Tibial nerve (tissue), 4 donors: ENCODE results near the gene BICRAL. TPM values are rescaled to one million over a fixed set of nuclear protein-coding genes. Genes with fewer than 3 reads are reported as not detected.
A peak's percentile ranks its signal among the peaks of the same experiment; 100 is the strongest.
"Not testable (repeated sequence)": the region's sequence is repeated elsewhere in the genome, so short reads cannot be mapped to it uniquely, and the experiment has no call there.

Experiments used
- DNase-seq, 2 donors: peaks; one replicate each; pipeline ENCODE4 v3.0.0-alpha.2; 2019; ENCODE audit warnings: low spot score in 2 of 2
- H3K27ac ChIP-seq, 4 donors: fragments of 200-600 bp; sonication (generic) in 3 of 4; one replicate each; pipeline ENCODE4 v1.5.1; 2017 to 2019; ENCODE audit warnings: mild to moderate bottlenecking in 1 of 4
- H3K27me3 ChIP-seq, 2 donors: fragments of 200-600 bp; sonication (generic) in 1 of 2; one replicate each; pipeline versions ENCODE4 v1.5.1 to v1.6.0; 2017 to 2019
- H3K36me3 ChIP-seq, 3 donors: fragments of 200-600 bp; sonication (generic); one replicate each; pipeline ENCODE4 v1.5.1; 2018 to 2019
- H3K4me1 ChIP-seq, 4 donors: fragments of 200-600 bp; sonication (generic) in 3 of 4; one replicate each; pipeline ENCODE4 v1.5.1; 2017 to 2019
- H3K4me3 ChIP-seq, 4 donors: fragments of 200-600 bp; sonication (generic) in 3 of 4; one replicate each; pipeline ENCODE4 v1.5.1; 2017 to 2019; ENCODE audit warnings: mild to moderate bottlenecking in 1 of 4, moderate library complexity in 1 of 4
- H3K9me3 ChIP-seq, 4 donors: fragments of 200-600 bp; sonication (generic) in 3 of 4; one replicate each; pipeline ENCODE4 v1.5.1; 2017 to 2019
- CTCF ChIP-seq, 5 experiments: fragments of 200-600 bp in 3 of 5; fragments of 450-650 bp in 2 of 5; sonication (generic) in 3 of 5; IDR thresholded peaks; one replicate each; pipeline ENCODE4 v1.5.1; 2016 to 2019; ENCODE audit warnings: antibody characterized with exemption in 5 of 5, mild to moderate bottlenecking in 3 of 5, moderate library complexity in 2 of 5
- EP300 ChIP-seq, 2 donors: sonication (generic); formaldehyde crosslinking; IDR thresholded peaks; one replicate each; pipeline ENCODE4 v1.6.1; 2017; ENCODE audit warnings: antibody characterized with exemption in 2 of 2, mild to moderate bottlenecking in 1 of 2
- POLR2A ChIP-seq, 2 donors: fragments of 450-650 bp; IDR thresholded peaks; one replicate each; pipeline ENCODE4 v1.6.1; 2017; ENCODE audit warnings: antibody characterized with exemption in 2 of 2, mild to moderate bottlenecking in 2 of 2, moderate library complexity in 2 of 2
- WGBS, 2 donors: methylation state at CpG; one replicate each; pipeline ENCODE4 v1.1.5; 2018; 5-methylcytosine and 5-hydroxymethylcytosine counted together
- total RNA-seq, 4 donors: library from RNA; depleted of rRNA; stranded (reverse); fragments of >200 nt; gene quantifications; one replicate each; pipeline ENCODE4 v1.1.0, GENCODE V29; 2016

Gene BICRAL
- total RNA-seq, 4 donors from 2014 or later, result 17.1 to 25.1 (median 23.2) TPM

DNA sequence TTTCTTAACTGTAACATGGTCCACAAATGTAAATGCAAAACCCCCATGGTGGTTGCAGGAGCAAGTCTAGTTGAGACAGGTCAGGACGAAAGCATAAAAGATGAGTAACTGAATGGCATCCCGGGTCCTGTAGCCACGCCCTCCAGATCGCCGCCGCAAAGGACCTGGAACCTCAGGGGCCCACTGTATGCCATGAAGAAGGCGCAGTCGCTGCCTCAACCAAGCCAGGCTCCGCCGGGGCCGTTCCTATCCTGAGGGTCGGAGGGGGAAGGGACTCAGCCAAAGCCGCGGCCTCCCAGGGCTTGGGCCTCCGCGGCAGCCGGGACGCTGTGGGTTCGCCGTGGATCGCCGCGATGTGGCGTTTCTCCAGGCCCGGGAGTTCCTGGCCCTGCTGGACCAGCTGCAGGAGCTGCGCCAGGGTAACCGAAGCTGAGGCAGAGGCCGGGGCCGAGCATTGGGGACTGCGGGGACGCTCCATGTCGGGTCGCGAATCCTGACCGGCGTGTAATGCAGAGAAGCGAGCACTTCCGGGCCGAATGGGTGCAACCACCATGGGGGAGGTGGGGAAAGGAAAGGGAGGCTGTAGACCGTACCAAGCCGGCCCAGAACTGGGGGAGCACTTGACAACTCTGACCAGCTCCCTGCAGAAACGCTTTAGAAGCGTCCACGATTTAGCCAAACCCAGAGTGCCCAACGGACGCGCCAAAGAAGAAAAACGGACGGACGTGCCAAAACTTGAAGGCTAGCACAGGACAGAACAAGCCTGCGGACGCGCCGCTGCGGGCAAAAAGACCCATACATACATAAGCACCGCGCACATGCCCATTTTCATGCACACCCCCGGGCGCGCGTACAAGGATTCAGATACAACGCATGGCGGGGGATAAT lies 108.7 kb downstream of the BICRAL start:
- WGBS, 2 donors, result 0% methylated on average over 45 to 63 of the region's 63 CpGs
- H3K27ac ChIP-seq, result peak overlapping the region; percentile 6 to 92 (median 84)
- H3K4me1 ChIP-seq, result peaks cover 0 to 16% (median 6%) of the 10 kb centered on the region in 4 donors
- H3K9me3 ChIP-seq, result no peaks in the 10 kb centered on the region
- DNase-seq, result peak; percentile 77 to 90
- TF ChIP-seq POLR2A (IDR thresholded peaks at IDR 0.05), result peak; percentile 12 to 55
- TF ChIP-seq CTCF (IDR thresholded peaks at IDR 0.05), result peak in 1 of 5 experiments; percentile 27
- TF ChIP-seq EP300 (IDR thresholded peaks at IDR 0.05), result peak; percentile 54 to 88
- peak overlapping the region; percentile 58 to 85 (median 72) for H3K4me3 ChIP-seq
- peaks cover 0 to 30% (median 2%) of the 10 kb centered on the region in 3 donors for H3K36me3 ChIP-seq
- no peaks in the 10 kb centered on the region for H3K27me3 ChIP-seq

- peak overlapping the region; percentile 58 to 85 (median 72) for H3K4me3 ChIP-seq
- no peak for DNase-seq
- H3K27me3 ChIP-seq, result no peaks in the 10 kb centered on the region
- H3K4me1 ChIP-seq, result peaks cover 0 to 16% (median 6%) of the 10 kb centered on the region in 4 donors
- no peaks in the 10 kb centered on the region for H3K9me3 ChIP-seq
- peak overlapping the region; percentile 6 to 92 (median 84) for H3K27ac ChIP-seq
- no peak for TF ChIP-seq POLR2A (IDR thresholded peaks at IDR 0.05)
- no peak for TF ChIP-seq EP300 (IDR thresholded peaks at IDR 0.05)
- TF ChIP-seq CTCF (IDR thresholded peaks at IDR 0.05), result no peak
- 37 to 44% methylated on average over 17 of the region's 17 CpGs for WGBS, 2 donors
- H3K36me3 ChIP-seq, result peaks cover 0 to 23% (median 0%) of the 10 kb centered on the region in 3 donors
These were observed 109.4 kb downstream of the BICRAL start for GRCh38 chr6:42891199-42891722.

GRCh38 chr6:42894041-42894828 lies 112.4 kb downstream of the BICRAL start:
- WGBS, 2 donors, result 52% methylated on average over 19 of the region's 19 CpGs
- Histone ChIP-seq H3K4me1 (peaks cover 0 to 14% (median 6%) of the 10 kb centered on the region in 4 donors), H3K27ac (peak overlapping the region in 1 of 4 donors; percentile 30)
- not testable (repeated sequence) for H3K9me3 ChIP-seq, H3K36me3 ChIP-seq, H3K4me3 ChIP-seq, DNase-seq, H3K27me3 ChIP-seq

DNA sequence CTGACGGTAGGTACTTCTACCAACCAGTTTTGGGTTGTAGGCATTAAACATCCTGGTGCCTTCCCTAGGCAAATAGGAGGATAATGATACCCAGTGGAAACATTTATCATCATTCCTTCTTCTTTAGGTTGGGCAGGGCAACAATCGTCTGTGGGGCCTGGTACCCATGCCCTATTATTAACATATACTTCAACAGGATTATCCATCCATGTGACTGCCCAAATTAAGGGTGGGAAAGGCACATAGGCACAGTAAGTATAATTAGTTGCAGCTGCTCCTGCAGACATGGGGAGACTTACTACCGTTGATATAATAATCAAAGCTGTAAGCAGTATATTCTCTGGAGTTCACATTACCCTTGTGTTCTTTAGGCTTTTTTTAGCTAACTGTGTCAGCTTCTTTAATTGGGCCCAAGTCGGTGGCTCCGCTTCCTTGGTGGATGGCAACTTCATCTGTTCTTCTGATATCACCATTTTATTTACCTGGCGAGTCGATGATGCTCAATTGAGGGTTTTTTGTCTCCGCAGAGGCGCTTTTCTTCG lies 114.4 kb downstream of the BICRAL start:
- no peaks in the 10 kb centered on the region for H3K27me3 ChIP-seq
- no peaks in the 10 kb centered on the region for H3K9me3 ChIP-seq
- no peak for DNase-seq
- peaks cover 0 to 5% (median 3%) of the 10 kb centered on the region in 4 donors for H3K4me1 ChIP-seq
- 77 to 86% methylated on average over 10 of the region's 10 CpGs for WGBS, 2 donors
- H3K36me3 ChIP-seq, result no peaks in the 10 kb centered on the region
- TF ChIP-seq POLR2A (IDR thresholded peaks at IDR 0.05) (no peak), EP300 (IDR thresholded peaks at IDR 0.05) (no peak), CTCF (IDR thresholded peaks at IDR 0.05) (no peak)
- no peak overlapping the region for H3K27ac ChIP-seq
- no peak overlapping the region for H3K4me3 ChIP-seq

DNA sequence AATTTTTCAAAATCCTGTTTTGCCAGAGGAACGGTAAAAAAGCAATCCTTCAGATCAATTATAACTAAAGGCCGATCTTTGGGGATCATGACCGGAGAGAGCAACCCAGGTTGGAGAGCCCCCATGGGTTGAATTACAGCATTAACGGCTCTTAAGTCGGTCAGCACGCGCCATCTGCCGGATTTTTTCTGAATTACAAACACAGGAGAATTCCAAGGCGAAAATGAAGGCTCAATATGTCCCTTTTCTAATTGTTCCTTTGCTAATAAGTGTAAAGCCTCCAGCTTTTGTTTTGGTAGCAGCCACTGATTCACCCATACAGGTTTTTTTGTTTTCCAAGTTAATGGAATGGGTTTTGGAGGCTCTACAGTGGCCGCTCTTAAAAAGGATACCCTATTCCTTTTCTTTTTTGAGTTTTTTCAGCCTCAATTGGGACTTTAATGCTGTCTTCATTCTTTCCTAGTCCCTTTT lies 117.1 kb downstream of the BICRAL start:
- peaks cover 0 to 6% (median 3%) of the 10 kb centered on the region in 4 donors for H3K4me1 ChIP-seq
- no peak for TF ChIP-seq EP300 (IDR thresholded peaks at IDR 0.05)
- peak; percentile 68 to 87 (median 82) for TF ChIP-seq CTCF (IDR thresholded peaks at IDR 0.05)
- peak; percentile 49 to 90 for DNase-seq

More for the DNA sequence above, 117.1 kb downstream of the BICRAL start:
- no peaks in the 10 kb centered on the region for H3K9me3 ChIP-seq
- H3K4me3 ChIP-seq, result no peak overlapping the region
- no peaks in the 10 kb centered on the region for H3K27me3 ChIP-seq
- H3K27ac ChIP-seq, result no peak overlapping the region
- 8 to 10% methylated on average over 10 of the region's 10 CpGs for WGBS, 2 donors
- H3K36me3 ChIP-seq, result no peaks in the 10 kb centered on the region
